Measurements from ENCODE around the gene NOM1.

DNA sequence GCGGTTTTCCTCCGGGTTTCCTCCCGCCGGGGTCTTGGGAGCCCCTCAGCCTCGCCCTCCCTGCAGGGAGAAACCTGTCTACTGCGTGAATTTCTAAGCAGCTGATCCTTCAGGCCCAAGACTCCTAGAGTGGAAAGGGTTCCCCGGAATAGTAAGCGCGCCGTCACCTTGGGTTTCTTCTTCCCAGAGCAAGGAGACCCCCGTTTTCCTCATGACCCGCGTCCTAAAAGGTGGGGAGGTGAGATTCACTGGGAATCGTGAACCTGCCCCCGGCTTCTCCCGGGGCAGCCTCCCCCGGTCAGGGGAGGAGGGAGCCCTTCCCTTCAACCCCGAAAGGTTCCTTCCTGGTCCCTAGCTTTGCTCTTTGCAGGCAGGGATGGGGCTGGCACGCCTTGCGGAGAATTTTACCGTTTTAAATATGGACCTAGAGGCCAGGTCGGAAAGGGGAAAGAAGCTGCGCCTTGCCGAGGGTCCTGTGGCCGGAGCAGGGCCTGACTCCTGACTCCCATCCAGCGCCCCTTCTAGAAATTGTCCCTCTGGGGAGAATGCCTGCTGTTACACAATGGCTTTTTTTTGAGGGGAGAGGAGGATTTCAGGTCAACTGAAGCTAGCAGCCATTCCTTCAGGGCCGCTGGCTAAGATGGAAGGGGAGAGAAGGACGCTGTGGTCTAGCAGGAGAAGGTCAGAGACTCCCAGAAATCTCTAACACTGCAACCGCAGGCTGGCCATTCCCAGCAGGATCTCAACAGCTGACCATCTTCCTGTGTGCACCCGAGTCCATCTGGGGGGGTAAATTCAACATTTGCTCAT is 72.6 kb downstream of the NOM1 start:
- no peak for TF ChIP-seq EZH2phosphoT487 (IDR thresholded peaks at IDR 0.05; ENCODE audit: borderline replicate concordance)
- TF ChIP-seq, protein P1, sequence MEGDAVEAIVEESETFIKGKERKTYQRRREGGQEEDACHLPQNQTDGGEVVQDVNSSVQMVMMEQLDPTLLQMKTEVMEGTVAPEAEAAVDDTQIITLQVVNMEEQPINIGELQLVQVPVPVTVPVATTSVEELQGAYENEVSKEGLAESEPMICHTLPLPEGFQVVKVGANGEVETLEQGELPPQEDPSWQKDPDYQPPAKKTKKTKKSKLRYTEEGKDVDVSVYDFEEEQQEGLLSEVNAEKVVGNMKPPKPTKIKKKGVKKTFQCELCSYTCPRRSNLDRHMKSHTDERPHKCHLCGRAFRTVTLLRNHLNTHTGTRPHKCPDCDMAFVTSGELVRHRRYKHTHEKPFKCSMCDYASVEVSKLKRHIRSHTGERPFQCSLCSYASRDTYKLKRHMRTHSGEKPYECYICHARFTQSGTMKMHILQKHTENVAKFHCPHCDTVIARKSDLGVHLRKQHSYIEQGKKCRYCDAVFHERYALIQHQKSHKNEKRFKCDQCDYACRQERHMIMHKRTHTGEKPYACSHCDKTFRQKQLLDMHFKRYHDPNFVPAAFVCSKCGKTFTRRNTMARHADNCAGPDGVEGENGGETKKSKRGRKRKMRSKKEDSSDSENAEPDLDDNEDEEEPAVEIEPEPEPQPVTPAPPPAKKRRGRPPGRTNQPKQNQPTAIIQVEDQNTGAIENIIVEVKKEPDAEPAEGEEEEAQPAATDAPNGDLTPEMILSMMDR (IDR thresholded peaks at IDR 0.05 in 2 of 3, conservative IDR thresholded peaks at IDR 0.05 in 1 of 3; ENCODE audit: borderline replicate concordance in 1 of 3, insufficient read depth in 1 of 3, low read depth in 2 of 3, low read length in 2 of 3) = no peak
- no peak for TF ChIP-seq ZNF274 (IDR thresholded peaks at IDR 0.05; ENCODE audit: low read depth, low read length)
- TF ChIP-seq, protein P2, sequence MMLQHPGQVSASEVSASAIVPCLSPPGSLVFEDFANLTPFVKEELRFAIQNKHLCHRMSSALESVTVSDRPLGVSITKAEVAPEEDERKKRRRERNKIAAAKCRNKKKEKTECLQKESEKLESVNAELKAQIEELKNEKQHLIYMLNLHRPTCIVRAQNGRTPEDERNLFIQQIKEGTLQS (IDR thresholded peaks at IDR 0.05) = no peak

All from HCT116 (cell line).